Ectodermal cell (in vitro differentiated cells): ENCODE data around the gene TXLNB.
"Not testable (repeated sequence)": the region's sequence is repeated elsewhere in the genome, so short reads cannot be mapped to it uniquely, and the experiment has no call there.

ENCODE experiments used
- H3K27ac ChIP-seq: 2 replicates; pipeline ENCODE4 v1.7.0; 2013; ENCODE audit warnings: mild to moderate bottlenecking, low read depth, low read length; ENCODE audit not compliant: insufficient read depth, poor library complexity, severe bottlenecking
- H3K27me3 ChIP-seq: 2 replicates; pipeline ENCODE4 v1.7.0; 2013; ENCODE audit warnings: mild to moderate bottlenecking, low read length; ENCODE audit not compliant: insufficient read depth, control insufficient read depth, poor library complexity, severe bottlenecking
- H3K36me3 ChIP-seq: one replicate; pipeline ENCODE4 v1.7.0; 2013; ENCODE audit warnings: low read length; ENCODE audit not compliant: control insufficient read depth, insufficient read depth
- H3K4me1 ChIP-seq: one replicate; pipeline ENCODE4 v1.7.0; 2013; ENCODE audit warnings: low read length; ENCODE audit not compliant: control insufficient read depth, insufficient read depth
- H3K4me3 ChIP-seq: 2 replicates; pipeline ENCODE4 v1.7.0; 2013; ENCODE audit warnings: low read depth, low read length, control low read depth; ENCODE audit not compliant: insufficient read depth
- H3K9me3 ChIP-seq: 2 replicates; pipeline ENCODE4 v1.7.0; 2013; ENCODE audit warnings: mild to moderate bottlenecking, low read length, moderate library complexity; ENCODE audit not compliant: control insufficient read depth
- WGBS, 2 experiments: methylation state at CpG; one replicate each; pipeline ENCODE4 v1.1.7; 2013; ENCODE audit warnings: missing lambda C conversion rate in 2 of 2; 5-methylcytosine and 5-hydroxymethylcytosine counted together

TXLNB gene

GRCh38 chr6:139240161-139241010 lies 51.4 kb downstream of the TXLNB start:
- Histone ChIP-seq H3K27ac (no peak overlapping the region), H3K4me3 (no peak overlapping the region)

GRCh38 chr6:139239064-139239463 lies 52.7 kb downstream of the TXLNB start:
- H3K9me3 ChIP-seq: no peaks in the 10 kb centered on the region
- 85 to 88% methylated on average over 10 of the region's 10 CpGs for WGBS, 2 experiments
- no peaks in the 10 kb centered on the region for H3K36me3 ChIP-seq
- H3K27ac ChIP-seq: no peak overlapping the region
- H3K4me3 ChIP-seq: no peak overlapping the region
- no peaks in the 10 kb centered on the region for H3K4me1 ChIP-seq
- H3K27me3 ChIP-seq: no peaks in the 10 kb centered on the region

More at GRCh38 chr6:139240161-139241010, 51.4 kb downstream of the TXLNB start:
- Histone ChIP-seq H3K36me3 (no peaks in the 10 kb centered on the region), H3K4me1 (no peaks in the 10 kb centered on the region), H3K27me3 (no peaks in the 10 kb centered on the region), H3K9me3 (no peaks in the 10 kb centered on the region)
- 88 to 100% methylated on average over 1 to 2 of the region's 2 CpGs for WGBS, 2 experiments

DNA sequence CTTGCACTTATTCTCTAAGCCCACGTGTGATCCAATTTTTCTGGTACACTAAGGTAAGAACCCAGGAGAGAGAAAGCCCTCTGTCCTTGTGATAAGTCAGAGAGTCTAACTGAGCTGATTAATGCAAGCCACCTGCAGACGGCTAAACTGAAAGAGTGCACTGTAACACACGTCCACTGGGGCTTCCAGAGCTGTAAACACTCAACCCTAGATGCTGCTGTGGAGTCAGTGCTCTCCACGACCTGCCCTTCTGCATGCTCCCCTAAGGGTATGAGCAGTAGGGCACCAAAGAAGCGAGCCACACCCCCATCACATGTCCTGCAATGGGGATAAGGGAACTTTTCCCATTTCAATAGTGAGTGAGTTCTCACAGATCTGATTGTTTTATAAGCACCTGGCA lies 55.7 kb downstream of the TXLNB start:
- WGBS, 2 experiments: 84 to 89% methylated on average over 5 of the region's 5 CpGs
- no peaks in the 10 kb centered on the region for H3K27me3 ChIP-seq
- no peaks in the 10 kb centered on the region for H3K4me1 ChIP-seq
- H3K9me3 ChIP-seq: no peaks in the 10 kb centered on the region
- no peak overlapping the region for H3K4me3 ChIP-seq
- H3K36me3 ChIP-seq: no peaks in the 10 kb centered on the region
- no peak overlapping the region for H3K27ac ChIP-seq

- no peaks in the 10 kb centered on the region for H3K36me3 ChIP-seq
- H3K27me3 ChIP-seq: no peaks in the 10 kb centered on the region
- peaks cover 3% of the 10 kb centered on the region for H3K4me1 ChIP-seq
- 93 to 96% methylated on average over 12 of the region's 12 CpGs for WGBS, 2 experiments
- H3K4me3 ChIP-seq: no peak overlapping the region
- H3K27ac ChIP-seq: no peak overlapping the region
- H3K9me3 ChIP-seq: no peaks in the 10 kb centered on the region
These were observed 56.1 kb downstream of the TXLNB start for GRCh38 chr6:139235661-139236060.

- H3K27ac ChIP-seq, H3K4me1 ChIP-seq, H3K27me3 ChIP-seq, H3K4me3 ChIP-seq, H3K9me3 ChIP-seq, H3K36me3 ChIP-seq: not testable (repeated sequence)
- WGBS, 2 experiments: 90 to 94% methylated on average over 2 of the region's 2 CpGs
These were observed 57.6 kb downstream of the TXLNB start for GRCh38 chr6:139234193-139234592.

DNA sequence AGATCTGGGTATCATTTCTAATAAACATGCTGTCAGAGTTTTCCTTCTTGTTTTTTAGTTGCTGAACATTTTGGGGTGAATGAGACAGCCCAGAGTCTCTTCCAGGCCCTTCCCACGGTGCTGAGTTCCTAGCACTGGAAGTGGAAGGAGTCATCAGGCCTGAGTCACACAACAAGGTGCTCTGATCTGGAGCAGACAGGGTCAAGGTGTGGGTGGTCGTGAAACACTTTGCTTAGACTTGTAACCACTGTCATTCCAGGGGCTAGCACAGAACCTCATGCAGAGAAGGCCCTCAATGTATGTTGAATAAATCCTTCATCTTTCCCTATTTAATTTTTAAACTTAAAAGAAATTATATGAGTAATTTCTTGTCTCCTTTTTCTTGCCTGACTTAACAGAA lies 60.6 kb downstream of the TXLNB start:
- WGBS, 2 experiments: 63 to 64% methylated on average over 2 of the region's 2 CpGs
- H3K36me3 ChIP-seq: no peaks in the 10 kb centered on the region
- no peaks in the 10 kb centered on the region for H3K9me3 ChIP-seq
- peaks cover 5% of the 10 kb centered on the region for H3K4me1 ChIP-seq
- no peaks in the 10 kb centered on the region for H3K27me3 ChIP-seq
- H3K4me3 ChIP-seq: no peak overlapping the region
- no peak overlapping the region for H3K27ac ChIP-seq

- WGBS, 2 experiments: 56 to 65% methylated on average over 3 of the region's 3 CpGs
These were observed 61.4 kb downstream of the TXLNB start for GRCh38 chr6:139230391-139230840.

DNA sequence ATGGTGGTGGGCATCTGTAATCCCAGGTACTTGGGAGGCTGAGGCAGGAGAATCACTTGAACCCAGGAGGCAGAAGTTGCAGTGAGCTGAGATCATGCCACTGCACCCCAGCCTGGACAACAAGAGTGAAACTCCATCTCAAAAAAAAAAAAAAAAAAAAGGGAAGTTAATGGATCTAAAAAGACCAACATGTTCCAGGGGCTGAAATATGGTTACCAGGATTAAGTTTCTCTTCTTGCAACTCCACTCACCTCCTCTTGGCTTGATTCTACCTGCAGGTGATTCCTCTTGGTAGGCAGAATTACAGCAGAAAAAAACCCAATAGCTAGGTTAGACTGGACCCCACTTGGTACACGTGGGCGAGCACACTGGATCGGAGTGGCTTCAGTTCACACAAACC lies 63.4 kb downstream of the TXLNB start:
- not testable (repeated sequence) for H3K27me3 ChIP-seq, H3K9me3 ChIP-seq, H3K36me3 ChIP-seq, H3K4me1 ChIP-seq, H3K27ac ChIP-seq, H3K4me3 ChIP-seq
- 96 to 99% methylated on average over 3 of the region's 3 CpGs for WGBS, 2 experiments

More at GRCh38 chr6:139230391-139230840, 61.4 kb downstream of the TXLNB start:
- peak overlapping the region; percentile 13 for H3K27ac ChIP-seq
- peaks cover 5% of the 10 kb centered on the region for H3K4me1 ChIP-seq
- no peaks in the 10 kb centered on the region for H3K27me3 ChIP-seq
- H3K4me3 ChIP-seq: no peak overlapping the region
- no peaks in the 10 kb centered on the region for H3K36me3 ChIP-seq
- no peaks in the 10 kb centered on the region for H3K9me3 ChIP-seq

- H3K9me3 ChIP-seq: no peaks in the 10 kb centered on the region
- H3K4me1 ChIP-seq: no peaks in the 10 kb centered on the region
- no peak overlapping the region for H3K4me3 ChIP-seq
- 94 to 96% methylated on average over 2 of the region's 2 CpGs for WGBS, 2 experiments
- H3K36me3 ChIP-seq: no peaks in the 10 kb centered on the region
- no peak overlapping the region for H3K27ac ChIP-seq
- H3K27me3 ChIP-seq: no peaks in the 10 kb centered on the region
These were observed 72.1 kb downstream of the TXLNB start for GRCh38 chr6:139219746-139220145.

- Histone ChIP-seq H3K27ac (no peak overlapping the region), H3K27me3 (no peaks in the 10 kb centered on the region), H3K9me3 (no peaks in the 10 kb centered on the region), H3K4me3 (no peak overlapping the region), H3K4me1 (no peaks in the 10 kb centered on the region), H3K36me3 (no peaks in the 10 kb centered on the region)
- 14 to 17% methylated on average over 7 of the region's 7 CpGs for WGBS, 2 experiments
These were observed 72.5 kb downstream of the TXLNB start for GRCh38 chr6:139219271-139219729.
